Breast epithelium (tissue), 4 donors: ENCODE results near the gene CUL9. TPM values are rescaled to one million over a fixed set of nuclear protein-coding genes. Genes with fewer than 3 reads are reported as not detected.

Source experiments
- DNase-seq, 2 donors: peaks; one replicate each; pipeline ENCODE4 v3.0.0-alpha.2; 2019; ENCODE audit warnings: low spot score in 2 of 2
- H3K27ac ChIP-seq, 2 donors: fragments of 200-600 bp; sonication (generic) in 1 of 2; one replicate each; pipeline ENCODE4 v1.5.1; 2016 to 2019; ENCODE audit warnings: mild to moderate bottlenecking in 1 of 2
- H3K27me3 ChIP-seq, 2 donors: fragments of 200-600 bp; sonication (generic) in 1 of 2; one replicate each; pipeline versions ENCODE4 v1.5.1 to v1.6.0; 2017 to 2019; ENCODE audit warnings: control low read depth in 1 of 2, mild to moderate bottlenecking in 1 of 2
- H3K36me3 ChIP-seq: fragments of 200-600 bp; one replicate; pipeline ENCODE4 v1.5.1; 2019
- H3K4me1 ChIP-seq, 2 donors: fragments of 200-600 bp; sonication (generic); one replicate each; pipeline ENCODE4 v1.5.1; 2016 to 2019; ENCODE audit warnings: control low read depth in 1 of 2
- H3K4me3 ChIP-seq, 3 donors: fragments of 200-600 bp; sonication (generic); 1 replicate in 2 of 3; 2 replicates in 1 of 3; pipeline ENCODE4 v1.5.1; 2016 to 2019; ENCODE audit warnings: mild to moderate bottlenecking in 3 of 3, moderate library complexity in 2 of 3
- H3K9me3 ChIP-seq, 2 donors: fragments of 200-600 bp; sonication (generic) in 1 of 2; one replicate each; pipeline ENCODE4 v1.5.1; 2016 to 2019; ENCODE audit warnings: control low read depth in 1 of 2
- POLR2A ChIP-seq: fragments of 450-650 bp; IDR thresholded peaks from one replicate; pipeline ENCODE4 v1.6.1; 2016; ENCODE audit warnings: antibody characterized with exemption, mild to moderate bottlenecking, moderate library complexity
- POLR2AphosphoS5 ChIP-seq, 3 donors: sonication (generic); formaldehyde crosslinking; IDR thresholded peaks; one replicate each; pipeline ENCODE4 v1.6.1; 2017; ENCODE audit warnings: antibody characterized with exemption in 3 of 3
- intact Hi-C: fragments of 100-400 bp; cut with DNase I; formaldehyde crosslinking; loops from one replicate; pipeline ENCODE4 v1.15.1; 2023; ENCODE audit warnings: low total_unique reads
- total RNA-seq, 3 donors: library from RNA; depleted of rRNA; stranded (reverse); fragments of >200 nt; gene quantifications; one replicate each; pipeline ENCODE4 v1.1.0, GENCODE V29; 2016
- TF ChIP-seq, protein P1 (sequence below), 3 donors: fragments of 450-650 bp; IDR thresholded peaks; one replicate each; pipeline ENCODE4 v1.5.1; 2016 to 2017; ENCODE audit warnings: antibody characterized with exemption in 3 of 3, mild to moderate bottlenecking in 3 of 3, moderate library complexity in 3 of 3

The CUL9 gene
- total RNA-seq, 3 donors from 2014 or later: 25.1 to 47.5 (median 43.3) TPM

DNA sequence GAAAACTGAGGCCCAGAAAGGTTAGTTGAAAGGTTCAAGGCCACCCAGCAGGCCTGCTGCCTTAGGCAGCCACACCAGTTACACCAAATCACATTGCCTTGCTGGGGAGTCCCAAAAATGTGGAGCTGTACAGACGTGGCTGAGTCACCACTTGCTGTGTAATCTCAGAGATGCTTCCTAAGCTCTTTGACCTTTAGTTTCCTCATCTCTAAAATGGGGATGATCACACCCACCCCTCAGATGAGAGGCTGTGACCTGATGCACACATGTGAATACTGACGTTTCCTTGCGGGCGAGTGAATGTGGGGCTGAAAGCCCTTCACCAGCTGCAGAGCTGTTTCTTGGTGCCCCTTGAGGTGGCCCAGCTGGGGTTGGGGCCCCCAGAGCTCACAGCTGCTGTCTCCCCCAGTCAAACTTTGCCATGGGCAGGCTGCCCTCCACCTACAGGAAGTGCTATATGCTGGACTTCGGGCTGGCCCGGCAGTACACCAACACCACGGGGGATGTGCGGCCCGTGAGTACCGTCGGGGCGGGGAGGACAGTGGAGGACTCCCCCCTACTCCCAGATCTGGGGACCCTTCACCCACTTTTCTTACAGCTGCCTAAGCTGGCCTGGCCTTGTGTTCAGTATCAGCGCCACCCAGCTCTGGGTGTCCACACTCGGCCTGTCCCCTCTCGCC lies 72.3 kb downstream of the CUL9 start:
- Histone ChIP-seq H3K4me3 (no peak overlapping the region), H3K36me3 (no peaks in the 10 kb centered on the region), H3K27ac (no peak overlapping the region), H3K4me1 (no peaks in the 10 kb centered on the region), H3K27me3 (peaks cover 0 to 26% of the 10 kb centered on the region in 2 donors), H3K9me3 (no peaks in the 10 kb centered on the region)
- TF ChIP-seq POLR2AphosphoS5 (IDR thresholded peaks at IDR 0.05): no peak
- TF ChIP-seq, protein P1, sequence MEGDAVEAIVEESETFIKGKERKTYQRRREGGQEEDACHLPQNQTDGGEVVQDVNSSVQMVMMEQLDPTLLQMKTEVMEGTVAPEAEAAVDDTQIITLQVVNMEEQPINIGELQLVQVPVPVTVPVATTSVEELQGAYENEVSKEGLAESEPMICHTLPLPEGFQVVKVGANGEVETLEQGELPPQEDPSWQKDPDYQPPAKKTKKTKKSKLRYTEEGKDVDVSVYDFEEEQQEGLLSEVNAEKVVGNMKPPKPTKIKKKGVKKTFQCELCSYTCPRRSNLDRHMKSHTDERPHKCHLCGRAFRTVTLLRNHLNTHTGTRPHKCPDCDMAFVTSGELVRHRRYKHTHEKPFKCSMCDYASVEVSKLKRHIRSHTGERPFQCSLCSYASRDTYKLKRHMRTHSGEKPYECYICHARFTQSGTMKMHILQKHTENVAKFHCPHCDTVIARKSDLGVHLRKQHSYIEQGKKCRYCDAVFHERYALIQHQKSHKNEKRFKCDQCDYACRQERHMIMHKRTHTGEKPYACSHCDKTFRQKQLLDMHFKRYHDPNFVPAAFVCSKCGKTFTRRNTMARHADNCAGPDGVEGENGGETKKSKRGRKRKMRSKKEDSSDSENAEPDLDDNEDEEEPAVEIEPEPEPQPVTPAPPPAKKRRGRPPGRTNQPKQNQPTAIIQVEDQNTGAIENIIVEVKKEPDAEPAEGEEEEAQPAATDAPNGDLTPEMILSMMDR (IDR thresholded peaks at IDR 0.05): no peak
- TF ChIP-seq POLR2A: no peak
- DNase-seq: no peak
- intact Hi-C loops: no loop called here

DNA sequence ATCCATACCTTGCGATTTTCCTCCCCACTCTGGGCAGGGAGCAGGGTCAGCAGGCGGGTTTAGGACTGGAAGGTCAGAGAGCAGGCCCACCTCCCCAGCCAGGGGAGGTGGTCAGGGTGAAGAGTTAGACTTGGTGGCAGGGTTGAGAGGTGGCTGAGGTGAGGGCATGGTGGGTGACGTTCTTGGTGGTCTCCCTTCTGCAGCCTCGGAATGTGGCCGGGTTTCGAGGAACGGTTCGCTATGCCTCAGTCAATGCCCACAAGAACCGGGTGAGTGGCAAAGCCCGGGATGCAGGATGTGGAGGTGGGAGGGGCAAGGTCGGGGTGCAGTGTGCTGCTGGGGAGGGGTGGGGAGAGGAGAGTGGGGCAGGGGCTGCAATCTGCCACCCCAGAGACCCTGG lies 72.8 kb downstream of the CUL9 start:
- TF ChIP-seq, protein P1 (IDR thresholded peaks at IDR 0.05): no peak
- TF ChIP-seq POLR2A: no peak
- TF ChIP-seq POLR2AphosphoS5 (IDR thresholded peaks at IDR 0.05): no peak
- H3K27me3 ChIP-seq: peaks cover 0 to 26% of the 10 kb centered on the region in 2 donors
- no peak overlapping the region for H3K27ac ChIP-seq
- DNase-seq: no peak
- intact Hi-C loops: no loop called here
- H3K4me1 ChIP-seq: no peaks in the 10 kb centered on the region
- H3K9me3 ChIP-seq: no peaks in the 10 kb centered on the region
- H3K4me3 ChIP-seq: no peak overlapping the region
- no peaks in the 10 kb centered on the region for H3K36me3 ChIP-seq

DNA sequence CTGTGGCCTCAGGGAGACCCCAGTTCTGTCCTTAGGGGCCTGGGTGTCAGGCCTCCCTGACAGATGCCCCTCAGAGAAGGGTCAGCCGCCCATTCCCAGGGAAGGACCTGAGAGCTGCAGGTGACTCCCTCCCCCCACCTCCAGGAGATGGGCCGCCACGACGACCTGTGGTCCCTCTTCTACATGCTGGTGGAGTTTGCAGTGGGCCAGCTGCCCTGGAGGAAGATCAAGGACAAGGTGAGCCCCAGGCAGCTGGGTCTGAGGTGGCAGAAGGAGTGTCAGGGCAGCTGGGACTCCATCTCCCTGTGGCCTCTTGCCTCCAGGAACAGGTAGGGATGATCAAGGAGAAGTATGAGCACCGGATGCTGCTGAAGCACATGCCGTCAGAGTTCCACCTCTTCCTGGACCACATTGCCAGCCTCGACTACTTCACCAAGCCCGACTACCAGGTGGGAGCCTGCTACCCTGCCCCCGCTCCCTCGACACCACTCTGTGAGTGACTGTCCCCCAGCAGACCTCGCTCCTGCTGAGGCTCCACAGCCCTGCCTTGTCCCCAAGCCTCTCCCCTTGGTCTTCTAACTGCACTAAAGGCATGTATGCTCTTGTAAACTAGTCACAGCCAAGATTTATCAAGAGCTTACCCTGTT lies 73.5 kb downstream of the CUL9 start:
- intact Hi-C loops: no loop called here
- H3K27me3 ChIP-seq: peaks cover 0 to 26% of the 10 kb centered on the region in 2 donors
- H3K4me3 ChIP-seq: no peak overlapping the region
- H3K36me3 ChIP-seq: no peaks in the 10 kb centered on the region
- H3K27ac ChIP-seq: no peak overlapping the region
- TF ChIP-seq POLR2A: no peak
- TF ChIP-seq POLR2AphosphoS5 (IDR thresholded peaks at IDR 0.05): no peak
- TF ChIP-seq, protein P1 (IDR thresholded peaks at IDR 0.05): no peak
- no peaks in the 10 kb centered on the region for H3K4me1 ChIP-seq
- no peaks in the 10 kb centered on the region for H3K9me3 ChIP-seq
- DNase-seq: no peak

DNA sequence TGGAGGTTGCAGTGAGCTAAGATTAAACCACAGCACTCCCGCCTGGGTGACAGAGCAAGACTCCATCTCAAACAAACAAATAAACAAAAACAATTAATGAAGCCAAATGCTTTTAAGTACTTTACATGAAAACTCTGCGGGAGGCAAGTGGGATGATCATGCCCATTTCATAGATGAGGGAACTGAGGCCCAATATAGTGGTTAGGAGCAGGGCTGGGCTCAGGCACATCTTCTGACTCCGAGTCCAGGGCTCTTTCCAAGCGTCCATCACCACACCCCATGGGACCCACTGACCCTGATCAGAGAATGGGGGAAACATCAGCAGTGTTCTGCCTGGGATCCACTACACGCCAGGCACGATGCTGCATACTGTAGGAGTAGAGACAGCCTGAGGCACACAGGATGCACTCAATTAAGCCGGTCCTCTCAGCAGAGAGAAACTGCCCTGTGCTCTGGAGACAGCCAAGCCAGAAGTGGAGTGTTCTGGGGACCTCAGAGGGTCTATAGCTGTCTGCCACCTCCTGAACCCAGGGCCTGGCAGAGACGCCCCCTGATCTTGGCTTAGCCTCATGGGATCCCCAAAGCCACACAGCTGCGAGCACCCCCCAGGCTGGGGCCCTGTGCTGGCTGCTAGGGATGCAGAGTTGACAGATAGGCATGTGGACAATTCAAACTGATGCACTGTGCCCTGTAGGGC lies 74.8 kb downstream of the CUL9 start:
- no peak for DNase-seq
- Histone ChIP-seq H3K27ac (no peak overlapping the region), H3K27me3 (peaks cover 0 to 20% of the 10 kb centered on the region in 2 donors), H3K36me3 (no peaks in the 10 kb centered on the region), H3K9me3 (no peaks in the 10 kb centered on the region), H3K4me1 (no peaks in the 10 kb centered on the region), H3K4me3 (no peak overlapping the region)
- intact Hi-C loops: no loop called here
- no peak for TF ChIP-seq POLR2AphosphoS5 (IDR thresholded peaks at IDR 0.05)
- no peak for TF ChIP-seq POLR2A
- TF ChIP-seq, protein P1 (IDR thresholded peaks at IDR 0.05): no peak
